Right renal cortex interstitium (tissue), 3 donors: ENCODE measurements around the gene CNFN. TPM values are rescaled to one million over a fixed set of nuclear protein-coding genes. Genes with fewer than 3 reads are reported as not detected.

Experiments used
- DNase-seq, 3 donors: peaks; one replicate each; pipeline ENCODE4 v3.0.0-alpha.2; 2013; ENCODE audit warnings: low read depth in 3 of 3, low spot score in 2 of 3
- polyA plus RNA-seq, 3 donors: library from polyadenylated mRNA; unstranded; fragments of 120-200 nt; gene quantifications; one replicate each; pipeline ENCODE4 v1.2.1, GENCODE V29; 2013; ENCODE audit not compliant: insufficient read length in 3 of 3

Gene CNFN
- 1 to 10 TPM in 1 of 3 donors, under 1 TPM in 2; 0.94 to 1.4 (median 0.96) TPM for polyA plus RNA-seq

DNA sequence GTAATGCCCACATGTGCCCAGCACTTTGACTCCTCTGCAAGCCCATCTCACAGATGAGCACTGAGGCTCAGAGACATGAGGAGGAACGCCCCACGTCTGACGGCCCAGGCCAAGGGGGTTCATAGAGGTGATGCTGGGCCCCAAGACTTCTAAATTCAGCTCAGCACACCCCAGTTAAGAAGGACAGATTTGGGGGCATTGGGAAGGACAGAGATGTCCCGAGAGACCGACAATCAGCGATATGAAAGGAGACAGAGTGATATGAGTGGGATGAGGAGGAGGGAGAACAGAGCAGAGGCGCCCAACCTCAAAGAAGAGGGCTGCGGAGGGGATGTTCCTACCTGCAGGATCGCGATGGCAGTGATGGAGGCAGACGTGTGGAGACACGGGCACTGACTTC lies at the start of gene CNFN:
Gene CNFN (minus strand): TSS at position 399 of the 400 bp plus-strand sequence. CDS start 1,260 bp downstream, outside the sequence.
- no peak for DNase-seq

GRCh38 chr19:42436006-42436405 lies 45.9 kb upstream of the CNFN start:
- DNase-seq = no peak

DNA sequence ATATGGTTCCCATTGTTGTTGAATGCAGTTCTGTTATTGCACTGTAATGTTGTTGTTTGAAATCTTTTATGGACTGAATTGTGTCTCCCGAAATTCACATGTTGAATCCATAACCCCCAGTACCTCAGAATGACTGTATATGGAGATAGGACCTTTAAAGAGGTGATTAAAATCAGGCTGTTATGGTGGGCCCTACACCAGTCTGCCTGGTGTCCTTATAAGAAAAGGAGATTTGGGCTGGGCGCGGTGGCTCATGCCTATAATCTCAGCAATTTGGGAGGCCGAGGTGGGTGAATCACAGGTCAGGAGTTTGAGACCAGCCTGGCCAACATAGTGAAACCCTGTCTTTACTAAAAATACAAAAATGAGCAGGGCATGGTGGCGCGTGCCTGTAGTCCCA lies 45.2 kb upstream of the CNFN start:
- DNase-seq = no peak

GRCh38 chr19:42433503-42434260 lies 43.6 kb upstream of the CNFN start:
- peak in 2 of 3 donors; percentile 44 to 51 for DNase-seq

DNA sequence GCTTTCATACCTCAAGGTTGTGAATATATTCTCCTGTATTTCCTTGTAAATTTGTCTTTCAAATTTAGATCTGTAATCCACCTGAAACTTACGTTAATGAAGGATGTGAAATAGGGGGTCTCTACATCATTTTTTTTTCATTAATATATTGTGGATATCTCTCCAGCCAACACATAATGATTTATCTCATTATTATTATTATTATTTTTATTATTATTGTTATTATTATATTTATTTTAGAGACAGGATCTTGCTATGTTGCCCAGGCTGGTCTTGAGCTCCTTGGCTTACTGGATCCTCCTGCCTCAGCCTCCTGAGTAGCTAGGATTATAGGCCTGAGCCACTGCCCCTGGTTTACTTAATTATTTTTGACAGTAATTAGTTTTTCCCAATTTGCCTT lies 41.4 kb upstream of the CNFN start:
- no peak for DNase-seq

- no peak for DNase-seq
Observed at GRCh38 chr19:42428676-42429075, 38.6 kb upstream of the CNFN start.

DNA sequence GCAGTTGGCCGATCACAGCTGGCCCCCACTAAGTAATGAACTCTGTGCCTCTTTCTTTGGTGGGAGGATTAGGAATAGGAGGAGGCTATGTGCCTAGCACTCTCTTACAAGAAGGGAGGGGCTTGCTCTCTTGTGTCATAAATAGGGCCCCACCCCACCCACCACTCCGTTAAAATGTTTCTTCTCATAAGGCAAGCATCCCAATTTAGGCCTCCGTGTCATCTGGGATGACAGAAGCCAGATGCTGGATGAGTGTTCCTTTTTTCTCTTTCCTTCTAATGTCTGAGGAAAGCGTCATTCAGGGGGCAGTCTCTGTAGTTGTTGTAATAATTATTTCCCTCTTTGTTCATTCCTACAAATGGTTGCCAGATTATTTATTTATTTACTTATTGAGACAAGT lies 37.2 kb upstream of the CNFN start, which contains the start of gene LIPE:
Gene LIPE (minus strand): TSS at position 76 of the 400 bp plus-strand sequence. CDS start 239 bp downstream, outside the sequence.
- DNase-seq = peak in 2 of 3 donors; percentile 47 to 51

GRCh38 chr19:42426643-42427042 lies 36.5 kb upstream of the CNFN start:
- no peak for DNase-seq

DNA sequence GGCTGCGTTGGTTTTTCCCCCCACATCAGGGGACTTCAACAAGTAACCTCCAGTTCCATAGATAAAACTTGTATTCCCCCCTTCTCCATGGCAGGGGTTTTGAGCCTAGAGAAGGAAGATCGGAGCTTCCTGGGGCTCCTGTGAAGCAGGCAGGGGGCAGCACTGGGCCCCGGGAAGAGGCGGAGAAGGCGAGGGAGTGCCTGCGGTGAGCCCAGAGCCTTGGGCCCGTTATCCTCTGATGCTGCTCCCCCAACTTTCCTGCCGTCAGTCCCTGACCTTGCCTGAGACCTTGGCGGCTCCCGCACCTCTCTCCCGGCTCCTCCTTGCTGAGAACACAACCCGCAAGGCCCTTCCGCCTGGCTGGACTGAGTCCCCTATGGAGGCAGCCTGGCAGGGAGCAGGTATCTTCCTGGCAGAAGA lies 34.6 kb upstream of the CNFN start:
- DNase-seq = no peak

DNA sequence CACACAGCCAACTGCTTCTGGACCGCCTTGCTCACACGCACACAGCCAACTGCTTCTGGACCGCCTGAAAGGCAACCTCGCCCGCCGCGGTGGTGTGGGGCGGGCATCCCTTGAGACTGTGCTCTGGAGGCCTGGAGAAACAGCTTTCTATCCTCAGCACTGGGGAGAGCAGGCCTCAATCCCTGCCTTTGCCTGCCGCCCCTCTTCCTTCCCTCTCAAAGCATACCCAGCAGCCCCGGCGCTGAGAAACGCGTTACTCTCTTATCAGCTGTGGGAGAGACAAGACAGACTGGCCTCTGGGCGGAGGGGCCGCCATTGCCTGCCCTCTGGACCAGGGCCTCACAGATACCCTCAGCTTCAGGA lies 34.2 kb upstream of the CNFN start:
- DNase-seq = no peak

DNA sequence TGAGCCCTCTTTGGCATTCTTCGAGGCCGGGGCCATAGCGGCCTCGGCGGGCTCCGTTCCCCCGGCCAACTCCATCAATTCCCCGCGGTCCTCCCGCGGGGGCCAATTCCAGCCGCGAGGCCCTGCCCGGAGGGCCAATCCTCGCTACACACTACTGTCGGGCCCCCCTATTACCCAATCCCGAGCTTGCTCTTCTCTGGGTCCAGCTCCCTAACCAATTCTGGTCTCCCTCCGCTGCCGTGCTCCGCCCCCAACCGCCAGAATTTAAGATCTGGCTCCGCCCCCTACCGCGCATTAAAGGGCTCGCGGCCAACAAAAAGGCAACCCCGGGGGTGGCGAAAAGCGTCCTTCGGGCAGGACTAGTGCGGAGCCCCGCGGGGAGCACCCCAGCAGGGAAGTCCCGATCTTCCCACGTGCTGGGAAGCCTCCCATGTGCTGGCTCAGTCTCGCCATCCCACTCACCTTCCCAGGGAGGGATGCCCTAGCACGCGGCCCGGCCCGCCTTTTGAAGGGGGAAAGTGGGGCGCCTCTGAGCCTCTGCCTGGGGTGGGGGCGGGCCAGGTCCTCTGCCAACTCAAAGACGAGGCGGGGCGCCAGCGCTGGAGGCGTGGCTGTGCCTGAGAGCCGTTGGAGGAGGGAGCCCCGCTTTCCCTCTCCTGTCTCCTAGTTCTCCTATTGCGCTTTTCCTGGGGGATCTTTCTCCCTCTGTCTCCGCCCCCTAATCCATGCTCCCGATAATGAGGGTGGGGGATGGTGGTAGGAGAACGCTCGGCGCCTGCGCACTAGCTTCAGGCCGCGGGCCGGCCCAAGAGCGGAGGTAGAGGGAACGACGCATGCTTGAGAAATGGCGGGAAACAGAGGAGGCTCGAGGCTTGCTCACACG lies 33.6 kb upstream of the CNFN start:
- peak; percentile 77 to 91 (median 86) for DNase-seq

- peak; percentile 46 to 61 (median 52) for DNase-seq
Observed at GRCh38 chr19:42422901-42423461, 32.9 kb upstream of the CNFN start.

DNA sequence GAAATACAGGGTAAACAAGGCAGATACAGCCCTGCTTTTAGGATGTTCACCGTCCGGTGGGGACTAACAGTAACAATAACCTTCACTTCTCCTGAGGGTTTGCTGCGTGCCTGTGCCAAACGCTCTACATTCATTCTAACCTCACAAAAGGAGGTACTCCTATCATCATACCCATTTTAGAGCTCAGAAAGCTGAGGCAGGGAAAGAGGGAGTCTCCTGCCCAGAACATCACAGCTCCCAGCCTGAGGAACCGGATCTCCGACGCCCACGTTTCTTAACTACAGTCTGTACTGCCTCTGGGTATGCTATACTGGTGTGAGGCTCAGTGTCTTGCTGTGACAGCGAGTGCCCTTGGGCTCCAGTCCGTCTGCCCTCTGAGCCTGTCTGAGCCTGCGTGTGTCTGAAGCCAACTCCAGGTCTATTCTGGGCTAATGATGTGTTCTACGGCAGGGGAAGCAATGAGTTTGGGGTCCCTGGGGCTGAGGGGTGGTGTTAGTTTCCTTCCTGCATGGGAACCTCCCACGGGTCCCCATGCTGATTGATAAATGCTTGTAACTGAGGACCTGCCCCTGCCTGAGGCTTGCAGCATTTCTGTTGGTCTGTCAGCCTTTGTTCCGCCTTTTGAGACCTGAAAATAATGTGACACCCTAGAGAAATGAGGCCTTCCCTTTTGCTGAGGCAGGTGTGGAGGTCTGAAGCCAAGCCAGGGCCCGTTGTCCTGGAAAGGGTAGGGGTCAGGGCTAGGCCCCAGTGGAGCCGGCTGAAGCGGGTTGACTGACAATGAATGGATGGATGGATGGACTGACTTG lies 32.2 kb upstream of the CNFN start:
- no peak for DNase-seq

DNA sequence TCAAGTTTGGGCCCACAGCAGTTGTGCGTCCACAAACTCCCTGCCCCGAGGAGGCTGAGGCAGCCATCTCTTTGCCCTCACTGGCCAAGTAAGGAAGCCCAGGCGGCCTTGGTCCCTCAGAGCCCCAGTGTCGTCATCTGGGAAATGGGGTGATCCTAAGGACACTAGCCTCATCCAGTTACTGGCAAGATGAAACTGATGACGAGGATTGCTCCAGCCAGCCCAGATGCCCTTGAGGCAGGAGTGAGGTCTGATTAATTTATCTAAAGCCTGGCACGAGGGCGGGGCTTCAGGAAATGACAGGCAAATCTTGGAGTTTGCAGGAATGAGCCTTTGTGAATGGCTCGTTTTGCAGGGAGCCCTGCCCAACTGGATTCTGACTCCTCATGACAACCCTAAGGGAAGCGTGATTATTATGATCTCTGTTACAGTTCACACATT lies 31.5 kb upstream of the CNFN start:
- no peak for DNase-seq

DNA sequence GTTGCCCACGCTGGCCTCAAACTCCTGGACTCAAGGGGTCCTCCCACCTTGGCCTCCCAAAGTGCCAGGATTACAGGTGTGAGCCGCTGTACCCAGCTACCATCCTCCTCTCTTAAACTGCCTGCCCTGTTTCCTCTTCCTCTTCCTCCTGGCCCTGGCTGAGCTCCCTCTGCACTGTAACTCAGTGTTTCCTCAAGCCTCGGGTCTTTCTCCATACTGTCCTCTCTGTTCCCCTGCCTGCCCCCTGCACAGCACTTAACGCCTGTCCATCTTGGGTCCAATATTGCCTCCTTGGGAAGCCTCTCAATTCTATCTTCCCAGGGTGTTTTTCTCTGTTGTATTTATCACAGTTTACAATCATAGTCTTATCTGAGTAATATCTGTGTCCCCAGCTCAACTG lies 31.0 kb upstream of the CNFN start:
- DNase-seq = no peak

- no peak for DNase-seq
Observed at GRCh38 chr19:42420055-42420544, 30.0 kb upstream of the CNFN start.

GRCh38 chr19:42419309-42419708 lies 29.2 kb upstream of the CNFN start:
- no peak for DNase-seq

GRCh38 chr19:42412661-42413076 lies 22.6 kb upstream of the CNFN start:
- DNase-seq = no peak

DNA sequence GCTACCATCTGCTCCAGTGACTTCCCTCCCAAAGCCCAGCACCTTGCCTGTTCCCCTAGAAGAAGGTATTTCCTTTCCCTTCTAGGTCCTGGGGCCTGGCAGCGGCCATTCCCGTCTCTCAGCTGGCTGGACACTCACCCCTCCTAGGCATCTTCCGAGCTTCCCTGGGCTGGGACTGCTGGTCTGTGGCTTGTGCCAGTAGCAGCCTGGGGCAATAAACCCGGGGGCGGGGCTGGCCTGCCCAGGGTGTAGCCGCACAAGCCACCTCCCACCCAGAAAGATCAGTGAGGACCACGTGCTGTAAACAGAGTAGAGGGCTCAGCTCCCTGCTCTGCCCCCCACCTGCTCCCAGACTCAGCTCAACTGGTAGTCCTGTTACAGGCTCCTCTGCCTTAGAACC lies 22.1 kb upstream of the CNFN start:
- no peak for DNase-seq

DNA sequence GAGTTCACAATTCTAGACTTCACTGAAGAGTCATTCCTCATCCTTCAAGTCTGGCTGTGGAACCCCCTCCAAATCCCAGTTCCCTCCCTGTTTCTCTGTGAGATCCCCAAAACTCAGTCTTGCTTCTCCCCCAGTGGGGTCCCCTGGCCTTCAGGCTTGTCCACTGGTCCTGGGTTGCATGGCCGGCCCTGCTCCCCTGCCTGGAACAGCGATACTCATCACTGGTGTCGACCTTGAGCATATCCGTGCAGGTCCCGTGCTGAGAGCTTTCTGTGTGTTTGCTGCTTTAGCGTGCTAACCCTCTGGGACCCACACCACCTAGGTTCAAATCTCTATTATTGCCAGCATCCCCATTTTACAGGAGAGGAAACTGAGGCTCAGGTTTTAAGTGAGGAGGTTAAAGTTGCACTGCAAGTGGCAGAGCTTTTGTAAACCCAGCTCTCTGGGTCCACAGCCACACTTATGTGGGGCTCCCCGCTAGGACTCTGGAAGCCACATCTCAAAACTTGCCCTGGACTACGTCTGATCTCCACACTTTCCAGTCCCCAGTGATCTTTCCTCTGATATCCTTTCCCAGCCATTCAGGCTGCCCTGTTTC lies 21.6 kb upstream of the CNFN start:
- no peak for DNase-seq
